ENCODE data around the gene TEX13D.
"Not testable (repeated sequence)": the region's sequence is repeated elsewhere in the genome, so short reads cannot be mapped to it uniquely, and the experiment has no call there.

The TEX13D gene

GRCh38 chrX:124307253-124307907 is 25.1 kb upstream of the TEX13D start:
- H3K9ac ChIP-seq: no peak overlapping the region
- no peak overlapping the region for H3K4me2 ChIP-seq
- no peak overlapping the region for H3K4me3 ChIP-seq (IDR thresholded peaks at IDR 0.05; ENCODE audit: insufficient read depth, low read depth, low read length)
- H3K27ac ChIP-seq: no peak overlapping the region
- H3K4me1 ChIP-seq (ENCODE audit: low read depth, poor library complexity, severe bottlenecking): no peaks in the 10 kb centered on the region
- no peaks in the 10 kb centered on the region for H3K36me3 ChIP-seq (ENCODE audit: insufficient read depth)
- no peaks in the 10 kb centered on the region for H3K27me3 ChIP-seq (ENCODE audit: insufficient read depth, low read depth)
- no peak overlapping the region for H2AFZ ChIP-seq (ENCODE audit: low read depth)
- H3K79me2 ChIP-seq (ENCODE audit: insufficient read depth, low read depth): no peaks in the 10 kb centered on the region
- no peaks in the 10 kb centered on the region for H4K20me1 ChIP-seq (ENCODE audit: insufficient read depth)
- TF ChIP-seq CTCF (conservative IDR thresholded peaks at IDR 0.05; ENCODE audit: low read depth, low read length): no peak

- TF ChIP-seq CTCF (conservative IDR thresholded peaks at IDR 0.05; ENCODE audit: low read depth, low read length): no peak
- Histone ChIP-seq H3K27ac (no peak overlapping the region), H3K4me1 (ENCODE audit: low read depth, poor library complexity, severe bottlenecking) (no peaks in the 10 kb centered on the region), H3K4me3 (IDR thresholded peaks at IDR 0.05; ENCODE audit: insufficient read depth, low read depth, low read length) (no peak overlapping the region), H3K79me2 (ENCODE audit: insufficient read depth, low read depth) (no peaks in the 10 kb centered on the region), H3K27me3 (ENCODE audit: insufficient read depth, low read depth) (no peaks in the 10 kb centered on the region), H3K9ac (no peak overlapping the region), H4K20me1 (ENCODE audit: insufficient read depth) (no peaks in the 10 kb centered on the region), H2AFZ (ENCODE audit: low read depth) (no peak overlapping the region), H3K36me3 (ENCODE audit: insufficient read depth) (no peaks in the 10 kb centered on the region), H3K4me2 (no peak overlapping the region)
Measured at GRCh38 chrX:124325732-124326131, 6.7 kb upstream of the TEX13D start.

GRCh38 chrX:124328765-124329164 is 3.7 kb upstream of the TEX13D start:
- no peak overlapping the region for H3K4me3 ChIP-seq (IDR thresholded peaks at IDR 0.05; ENCODE audit: insufficient read depth, low read depth, low read length)
- H3K4me1 ChIP-seq (ENCODE audit: low read depth, poor library complexity, severe bottlenecking): no peaks in the 10 kb centered on the region
- no peak for TF ChIP-seq CTCF (conservative IDR thresholded peaks at IDR 0.05; ENCODE audit: low read depth, low read length)
- no peak overlapping the region for H3K9ac ChIP-seq
- no peak overlapping the region for H3K27ac ChIP-seq
- no peak overlapping the region for H2AFZ ChIP-seq (ENCODE audit: low read depth)
- no peaks in the 10 kb centered on the region for H4K20me1 ChIP-seq (ENCODE audit: insufficient read depth)
- no peaks in the 10 kb centered on the region for H3K36me3 ChIP-seq (ENCODE audit: insufficient read depth)
- no peak overlapping the region for H3K4me2 ChIP-seq
- no peaks in the 10 kb centered on the region for H3K27me3 ChIP-seq (ENCODE audit: insufficient read depth, low read depth)
- no peaks in the 10 kb centered on the region for H3K79me2 ChIP-seq (ENCODE audit: insufficient read depth, low read depth)

- no peaks in the 10 kb centered on the region for H3K79me2 ChIP-seq (ENCODE audit: insufficient read depth, low read depth)
- no peak overlapping the region for H2AFZ ChIP-seq (ENCODE audit: low read depth)
- TF ChIP-seq CTCF (conservative IDR thresholded peaks at IDR 0.05; ENCODE audit: low read depth, low read length): no peak
- H3K27me3 ChIP-seq (ENCODE audit: insufficient read depth, low read depth): no peaks in the 10 kb centered on the region
- H3K27ac ChIP-seq: no peak overlapping the region
- H3K4me1 ChIP-seq (ENCODE audit: low read depth, poor library complexity, severe bottlenecking): no peaks in the 10 kb centered on the region
- H3K9ac ChIP-seq: no peak overlapping the region
- no peak overlapping the region for H3K4me3 ChIP-seq (IDR thresholded peaks at IDR 0.05; ENCODE audit: insufficient read depth, low read depth, low read length)
- no peaks in the 10 kb centered on the region for H3K36me3 ChIP-seq (ENCODE audit: insufficient read depth)
- no peaks in the 10 kb centered on the region for H4K20me1 ChIP-seq (ENCODE audit: insufficient read depth)
- no peak overlapping the region for H3K4me2 ChIP-seq
Measured at GRCh38 chrX:124333862-124334261, 1.4 kb downstream of the TEX13D start.

- not testable (repeated sequence) for H3K27ac ChIP-seq; H3K27me3 ChIP-seq (ENCODE audit: insufficient read depth, low read depth); H3K79me2 ChIP-seq (ENCODE audit: insufficient read depth, low read depth)
Measured at GRCh38 chrX:124334555-124334954, 2.1 kb downstream of the TEX13D start.

More at GRCh38 chrX:124334555-124334954, 2.1 kb downstream of the TEX13D start:
- H3K4me2 ChIP-seq; H3K4me1 ChIP-seq (ENCODE audit: low read depth, poor library complexity, severe bottlenecking); H4K20me1 ChIP-seq (ENCODE audit: insufficient read depth); H3K36me3 ChIP-seq (ENCODE audit: insufficient read depth); H3K4me3 ChIP-seq (IDR thresholded peaks at IDR 0.05; ENCODE audit: insufficient read depth, low read depth, low read length); H2AFZ ChIP-seq (ENCODE audit: low read depth); H3K9ac ChIP-seq: not testable (repeated sequence)

Measured in KMS-11 (cell line).